AG04449 (cell line): ENCODE measurements around the gene CECR2.

ENCODE experiments used
- CTCF ChIA-PET: fragments of 350-600 bp; formaldehyde crosslinking; extraction: SDS; loops from one replicate; lab custom pipeline; 2021; ENCODE audit warnings: antibody characterized with exemption; lab: Yijun Ruan, JAX
- POLR2A ChIA-PET: fragments of 400-600, 350-600 bp; formaldehyde crosslinking; extraction: SDS; loops from one replicate; lab custom pipeline; 2020; ENCODE audit warnings: antibody characterized with exemption, inconsistent platforms; lab: Yijun Ruan, JAX
- DNase-seq: peaks from one replicate; pipeline ENCODE4 v3.0.0-alpha.2; 2010; ENCODE audit warnings: low read depth, low spot score
- H3K4me3 ChIP-seq: 2 replicates; pipeline ENCODE4 v1.5.1; 2011; ENCODE audit warnings: low read depth, mild to moderate bottlenecking, control low read depth, low read length
- TF ChIP-seq, protein P1 (sequence below): IDR thresholded peaks from one replicate; pipeline ENCODE4 v1.5.1; 2011; ENCODE audit warnings: mild to moderate bottlenecking, moderate library complexity, low read length, control low read depth, inconsistent platforms; ENCODE audit not compliant: insufficient read depth; ENCODE audit errors: missing control alignments

Gene CECR2

DNA sequence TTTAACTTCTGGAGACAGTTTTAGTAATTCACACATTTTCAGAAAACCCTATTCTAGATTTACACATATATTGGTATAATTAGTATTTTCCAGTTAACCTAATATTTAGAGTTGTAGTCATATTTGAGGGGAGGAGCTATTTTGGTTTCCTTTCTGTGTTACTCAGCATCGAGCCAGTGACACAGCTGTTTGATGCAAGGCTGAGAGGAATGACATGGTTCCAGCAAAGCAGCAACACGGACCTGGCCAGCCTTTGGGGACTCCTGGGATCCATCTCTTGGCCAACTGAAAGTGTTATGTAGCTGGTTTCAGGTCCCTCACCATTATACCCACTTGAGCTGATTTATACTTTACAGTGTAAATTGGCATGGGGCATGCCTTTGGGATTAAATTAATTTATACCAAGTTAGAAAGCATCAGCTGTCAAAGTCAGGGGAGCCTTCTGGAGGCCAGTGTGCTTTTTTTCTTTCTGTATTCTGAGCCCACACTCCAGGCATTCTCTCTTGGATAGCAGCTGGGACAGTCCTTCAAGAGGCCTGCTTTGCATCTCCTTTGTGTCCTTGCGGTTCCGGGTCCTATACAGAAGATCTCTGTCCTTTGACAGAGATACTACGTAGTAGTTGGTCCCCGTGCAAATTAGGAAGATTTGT is 102.8 kb downstream of the CECR2 start:
- CTCF ChIA-PET, result interaction anchor here (2.1 kb wide), 1 partner anchor 29 kb away, joined by 5 read pairs; no protein-coding TSS in a partner anchor
- POLR2A ChIA-PET, result no interaction called here
- DNase-seq, result no peak
- no peak overlapping the region for H3K4me3 ChIP-seq
- TF ChIP-seq, protein P1, sequence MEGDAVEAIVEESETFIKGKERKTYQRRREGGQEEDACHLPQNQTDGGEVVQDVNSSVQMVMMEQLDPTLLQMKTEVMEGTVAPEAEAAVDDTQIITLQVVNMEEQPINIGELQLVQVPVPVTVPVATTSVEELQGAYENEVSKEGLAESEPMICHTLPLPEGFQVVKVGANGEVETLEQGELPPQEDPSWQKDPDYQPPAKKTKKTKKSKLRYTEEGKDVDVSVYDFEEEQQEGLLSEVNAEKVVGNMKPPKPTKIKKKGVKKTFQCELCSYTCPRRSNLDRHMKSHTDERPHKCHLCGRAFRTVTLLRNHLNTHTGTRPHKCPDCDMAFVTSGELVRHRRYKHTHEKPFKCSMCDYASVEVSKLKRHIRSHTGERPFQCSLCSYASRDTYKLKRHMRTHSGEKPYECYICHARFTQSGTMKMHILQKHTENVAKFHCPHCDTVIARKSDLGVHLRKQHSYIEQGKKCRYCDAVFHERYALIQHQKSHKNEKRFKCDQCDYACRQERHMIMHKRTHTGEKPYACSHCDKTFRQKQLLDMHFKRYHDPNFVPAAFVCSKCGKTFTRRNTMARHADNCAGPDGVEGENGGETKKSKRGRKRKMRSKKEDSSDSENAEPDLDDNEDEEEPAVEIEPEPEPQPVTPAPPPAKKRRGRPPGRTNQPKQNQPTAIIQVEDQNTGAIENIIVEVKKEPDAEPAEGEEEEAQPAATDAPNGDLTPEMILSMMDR, result no peak

DNA sequence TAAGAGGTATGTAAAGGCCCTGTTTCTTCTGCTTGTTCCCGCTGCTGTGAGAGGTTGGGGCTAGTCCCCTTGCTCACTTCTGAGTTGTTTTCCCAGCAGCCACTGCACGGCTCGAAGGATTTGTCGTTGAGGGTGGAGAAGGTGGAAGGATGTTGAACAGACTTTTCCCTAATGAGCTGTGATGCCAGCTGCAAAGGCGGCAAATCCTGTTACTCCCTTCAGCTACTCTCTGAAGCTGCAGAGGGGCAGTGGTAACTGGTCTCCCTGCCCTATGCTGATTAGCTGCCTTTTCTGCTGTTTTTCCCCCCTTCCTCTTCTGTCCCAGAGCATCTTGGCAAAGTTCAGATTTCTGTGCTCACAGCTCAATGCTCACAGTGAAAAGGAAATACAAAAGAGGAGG is 103.7 kb downstream of the CECR2 start:
- POLR2A ChIA-PET, result no interaction called here
- DNase-seq, result no peak
- TF ChIP-seq, protein P1, result no peak
- no peak overlapping the region for H3K4me3 ChIP-seq
- CTCF ChIA-PET, result interaction anchor here (2.1 kb wide), 1 partner anchor 28 kb away, joined by 5 read pairs; no protein-coding TSS in a partner anchor

DNA sequence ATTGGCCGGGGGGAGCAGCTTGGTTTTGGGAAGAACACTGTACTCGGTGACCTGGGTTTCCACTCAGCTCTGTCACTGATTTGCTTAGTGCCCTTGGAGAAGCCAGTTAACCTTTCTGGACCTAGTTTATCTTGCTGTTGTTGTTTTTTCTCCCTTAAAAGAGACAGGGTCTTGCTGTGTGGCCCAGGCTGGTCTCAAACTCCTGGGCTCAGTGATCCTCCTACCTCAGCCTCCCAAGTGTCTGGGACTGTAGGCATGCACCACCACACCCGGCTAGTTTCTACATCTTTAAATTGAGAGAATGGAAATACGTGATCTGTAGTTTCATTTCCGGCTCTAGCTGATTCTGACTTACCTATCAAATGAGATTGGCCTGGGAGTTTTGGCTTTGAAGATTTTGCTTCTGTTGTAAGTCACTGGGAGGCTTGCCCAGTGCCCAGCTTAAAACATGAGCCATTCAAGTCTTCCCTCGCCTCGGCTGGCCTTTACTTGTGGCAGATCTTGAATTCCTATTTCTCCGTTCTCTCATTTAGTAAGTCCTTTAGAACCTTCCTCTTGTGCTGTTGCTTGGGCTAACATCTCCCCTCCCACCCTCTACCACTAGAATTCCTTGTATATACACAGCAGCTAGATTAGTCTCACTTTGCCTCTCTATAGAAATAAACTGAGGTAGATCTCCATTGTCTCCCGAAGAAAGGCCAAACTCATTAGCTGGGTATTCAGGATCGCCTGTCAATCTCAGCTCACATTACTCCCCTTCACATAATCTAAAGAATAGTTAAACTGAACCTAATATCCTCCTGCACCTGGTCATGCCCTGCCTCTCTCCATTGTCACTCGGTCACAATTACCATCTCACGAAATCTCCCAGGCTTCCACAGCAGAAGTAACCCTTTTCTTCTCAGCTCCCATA is 106.3 kb downstream of the CECR2 start:
- TF ChIP-seq, protein P1, result no peak
- H3K4me3 ChIP-seq, result no peak overlapping the region
- CTCF ChIA-PET, result no interaction called here
- POLR2A ChIA-PET, result interaction anchor here (1.1 kb wide), 1 partner anchor 215 kb away, joined by 3 read pairs; no protein-coding TSS in a partner anchor
- DNase-seq, result no peak

DNA sequence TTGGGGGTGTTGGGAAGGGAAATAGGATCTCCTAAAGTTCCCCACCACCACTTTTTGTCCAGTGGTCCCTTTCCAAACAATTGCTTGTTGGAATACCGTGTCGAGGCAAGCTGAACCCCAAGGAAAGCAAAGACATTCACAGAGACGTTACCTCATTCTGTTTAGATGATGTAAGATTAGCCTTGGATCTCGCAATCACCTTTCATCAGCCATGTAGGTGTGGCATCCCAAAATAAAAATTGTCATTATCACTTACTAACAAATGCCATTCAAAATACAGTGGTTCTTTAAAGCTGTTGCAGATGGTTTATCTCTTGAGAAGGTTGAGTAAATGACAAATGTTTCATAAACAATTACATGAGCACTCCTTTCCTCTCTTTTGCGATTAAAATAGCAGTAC is 107.6 kb downstream of the CECR2 start:
- DNase-seq, result no peak
- no peak overlapping the region for H3K4me3 ChIP-seq
- TF ChIP-seq, protein P1, result no peak
- POLR2A ChIA-PET, result no interaction called here
- CTCF ChIA-PET, result interaction anchor here (1.2 kb wide), 1 partner anchor 25 kb away, joined by 6 read pairs; no protein-coding TSS in a partner anchor

DNA sequence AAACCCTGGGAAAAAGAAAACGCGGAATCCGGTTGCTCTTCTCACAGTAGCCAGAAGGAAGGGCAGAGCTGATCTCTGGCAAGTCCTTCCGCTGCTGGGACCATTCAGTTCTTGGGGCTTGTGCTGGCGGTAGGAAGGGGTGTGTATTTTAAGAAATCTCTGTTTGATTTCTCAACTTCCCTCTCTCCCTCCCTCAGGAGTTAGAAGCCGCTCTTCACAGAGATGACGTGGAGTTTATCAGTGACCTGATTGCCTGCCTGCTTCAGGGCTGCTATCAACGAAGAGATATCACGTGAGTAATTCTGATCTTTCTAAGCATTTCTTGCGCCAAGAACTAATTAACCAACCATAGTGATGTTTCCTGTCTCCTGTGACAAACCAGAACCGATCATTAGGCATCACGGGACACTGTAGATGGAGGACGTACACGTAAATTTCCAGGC is 108.2 kb downstream of the CECR2 start:
- POLR2A ChIA-PET, result no interaction called here
- CTCF ChIA-PET, result interaction anchor here (1.2 kb wide), 1 partner anchor 24 kb away, joined by 6 read pairs; no protein-coding TSS in a partner anchor
- DNase-seq, result no peak
- TF ChIP-seq, protein P1, result no peak
- H3K4me3 ChIP-seq, result no peak overlapping the region

DNA sequence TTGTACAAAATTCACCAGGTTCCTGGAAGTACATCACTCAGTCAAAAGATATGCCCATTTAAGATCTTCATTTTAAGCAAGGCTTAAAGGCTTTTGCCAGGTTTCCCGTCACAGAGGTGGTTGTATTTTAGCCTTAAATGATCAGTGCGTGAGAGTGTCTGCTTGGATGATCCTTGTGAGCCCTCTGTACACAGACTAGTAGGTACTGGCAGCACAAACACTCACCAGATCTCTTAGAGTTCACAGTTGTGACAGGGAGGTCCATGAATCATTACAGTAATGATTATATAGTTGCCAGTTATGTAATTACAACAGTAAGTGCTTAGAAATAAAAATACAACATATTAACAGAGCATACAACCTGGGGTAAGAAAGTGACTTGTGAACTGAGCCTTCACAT is 109.9 kb downstream of the CECR2 start:
- ChIA-PET CTCF (no interaction called here), POLR2A (no interaction called here)
- H3K4me3 ChIP-seq, result no peak overlapping the region
- TF ChIP-seq, protein P1, result no peak
- no peak for DNase-seq
